H9 (cell line): ENCODE measurements around the gene CRISP3. TPM values are rescaled to one million over a fixed set of nuclear protein-coding genes. Genes with fewer than 3 reads are reported as not detected.

Source experiments
- DNase-seq: peaks from one replicate; pipeline ENCODE4 v3.0.0-alpha.2; 2017
- H2AFZ ChIP-seq: one replicate; pipeline ENCODE4 v1.6.1; 2013; ENCODE audit warnings: mild to moderate bottlenecking, low read length, control low read depth, moderate library complexity
- H2AK5ac ChIP-seq: 2 replicates; pipeline ENCODE4 v1.6.1; 2013; ENCODE audit warnings: low read length, control low read depth, mixed read lengths; ENCODE audit not compliant: insufficient read length
- H2BK120ac ChIP-seq: one replicate; pipeline ENCODE4 v1.6.1; 2013; ENCODE audit warnings: low read depth, mild to moderate bottlenecking, low read length, control low read depth, inconsistent platforms; ENCODE audit not compliant: poor library complexity, severe bottlenecking
- H2BK12ac ChIP-seq: 2 replicates; pipeline ENCODE4 v1.6.1; 2013; ENCODE audit warnings: low read length, control low read depth, mixed read lengths, low read depth; ENCODE audit not compliant: insufficient read length
- H2BK15ac ChIP-seq: 2 replicates; pipeline ENCODE4 v1.6.1; 2013; ENCODE audit warnings: low read depth, low read length, control low read depth
- H2BK20ac ChIP-seq: one replicate; pipeline ENCODE4 v1.6.1; 2013; ENCODE audit warnings: low read depth, mild to moderate bottlenecking, low read length, control low read depth, inconsistent platforms; ENCODE audit not compliant: poor library complexity, severe bottlenecking
- H2BK5ac ChIP-seq: 2 replicates; pipeline ENCODE4 v1.6.1; 2013; ENCODE audit warnings: low read length, control low read depth, mixed read lengths; ENCODE audit not compliant: insufficient read length
- H3K14ac ChIP-seq: 2 replicates; pipeline ENCODE4 v1.6.1; 2013; ENCODE audit warnings: low read length, control low read depth; ENCODE audit not compliant: insufficient read depth
- H3K18ac ChIP-seq: 2 replicates; pipeline ENCODE4 v1.6.1; 2013; ENCODE audit warnings: low read depth, mild to moderate bottlenecking, mixed read lengths, low read length, control low read depth; ENCODE audit not compliant: insufficient read length
- H3K23ac ChIP-seq: 2 replicates; pipeline ENCODE4 v1.6.1; 2013; ENCODE audit warnings: low read length, control low read depth, mixed read lengths, low read depth; ENCODE audit not compliant: insufficient read length
- H3K23me2 ChIP-seq: 2 replicates; pipeline ENCODE4 v1.6.1; 2013; ENCODE audit warnings: low read depth, mild to moderate bottlenecking, mixed read lengths, low read length, control low read depth; ENCODE audit not compliant: insufficient read length, poor library complexity, severe bottlenecking
- H3K27ac ChIP-seq: 2 replicates; pipeline ENCODE4 v1.5.1; 2013; ENCODE audit warnings: low read length, control low read depth, mixed read lengths, low read depth; ENCODE audit not compliant: insufficient read length
- H3K27me3 ChIP-seq: 2 replicates; pipeline ENCODE4 v1.6.1; 2013; ENCODE audit warnings: low read length, control low read depth, inconsistent platforms; ENCODE audit not compliant: insufficient read depth
- H3K4ac ChIP-seq: 2 replicates; pipeline ENCODE4 v1.6.1; 2013; ENCODE audit warnings: low read depth, mild to moderate bottlenecking, control low read depth, inconsistent platforms, low read length, moderate library complexity
- H3K4me1 ChIP-seq: 2 replicates; pipeline ENCODE4 v1.6.1; 2013; ENCODE audit warnings: low read length, control low read depth, inconsistent platforms; ENCODE audit not compliant: insufficient read depth
- H3K4me2 ChIP-seq: 2 replicates; pipeline ENCODE4 v1.6.1; 2013; ENCODE audit warnings: low read length, control low read depth, mixed read lengths; ENCODE audit not compliant: insufficient read length, insufficient read depth
- H3K56ac ChIP-seq: 2 replicates; pipeline ENCODE4 v1.6.1; 2013; ENCODE audit warnings: low read depth, mild to moderate bottlenecking, mixed read lengths, low read length, control low read depth; ENCODE audit not compliant: insufficient read length
- H3K79me1 ChIP-seq: 2 replicates; pipeline ENCODE4 v1.6.1; 2013; ENCODE audit warnings: low read depth, mild to moderate bottlenecking, moderate library complexity, low read length, control low read depth, inconsistent platforms; ENCODE audit not compliant: insufficient read depth, poor library complexity, severe bottlenecking
- H3K79me2 ChIP-seq: 2 replicates; pipeline ENCODE4 v1.6.1; 2013; ENCODE audit warnings: low read length, control low read depth, inconsistent platforms; ENCODE audit not compliant: insufficient read depth
- H3K9ac ChIP-seq: 2 replicates; pipeline ENCODE4 v1.6.1; 2013; ENCODE audit warnings: low read length, control low read depth, mixed read lengths; ENCODE audit not compliant: insufficient read length; ENCODE audit errors: extremely low read depth
- H3K9me3 ChIP-seq: one replicate; pipeline ENCODE4 v1.6.1; 2013; ENCODE audit warnings: low read depth, low read length, inconsistent platforms; ENCODE audit not compliant: control insufficient read depth
- H3T11ph ChIP-seq: one replicate; pipeline ENCODE4 v1.6.1; 2013; ENCODE audit warnings: mild to moderate bottlenecking, low read length, control low read depth, inconsistent platforms
- H4K20me1 ChIP-seq: one replicate; pipeline ENCODE4 v1.6.1; 2013; ENCODE audit not compliant: control insufficient read depth, insufficient read length, insufficient read depth
- H4K5ac ChIP-seq: 2 replicates; pipeline ENCODE4 v1.6.1; 2013; ENCODE audit warnings: low read depth, mild to moderate bottlenecking, mixed read lengths, low read length, control low read depth; ENCODE audit not compliant: insufficient read length
- H4K8ac ChIP-seq: replicated peaks from 2 replicates; pipeline ENCODE4 v1.6.1; 2013; ENCODE audit warnings: low read length, control low read depth, mixed read lengths, low read depth; ENCODE audit not compliant: insufficient read length
- H4K91ac ChIP-seq: 2 replicates; pipeline ENCODE4 v1.6.1; 2013; ENCODE audit warnings: low read depth, mild to moderate bottlenecking, moderate library complexity, mixed read lengths, low read length, control low read depth; ENCODE audit not compliant: insufficient read length
- H3K27ac Mint-ChIP-seq, 3 experiments: 2 replicates in 2 of 3; 3 replicates in 1 of 3; pipeline ENCODE4 v1.8.0; 2020 to 2021; ENCODE audit warnings: mixed read lengths in 3 of 3, mild to moderate bottlenecking in 1 of 3, moderate library complexity in 1 of 3
- H3K27me3 Mint-ChIP-seq: 2 replicates; pipeline ENCODE4 v1.8.0; 2021; ENCODE audit warnings: low read depth, mild to moderate bottlenecking, moderate library complexity, mixed read lengths
- H3K36me3 Mint-ChIP-seq, 3 experiments: 2 replicates in 2 of 3; 3 replicates in 1 of 3; pipeline ENCODE4 v1.8.0; 2020 to 2021; ENCODE audit warnings: low read depth in 3 of 3, mixed read lengths in 3 of 3; ENCODE audit not compliant: insufficient read depth in 1 of 3
- H3K4me1 Mint-ChIP-seq, 2 experiments: 2 replicates each; pipeline ENCODE4 v1.8.0; 2020; ENCODE audit warnings: mixed read lengths in 2 of 2
- H3K4me3 Mint-ChIP-seq, 2 experiments: 2 replicates in 1 of 2; 3 replicates in 1 of 2; pipeline ENCODE4 v1.8.0; 2020 to 2021; ENCODE audit warnings: mild to moderate bottlenecking in 2 of 2, mixed read lengths in 2 of 2, moderate library complexity in 1 of 2
- H3K9me3 Mint-ChIP-seq, 2 experiments: 2 replicates in 1 of 2; 3 replicates in 1 of 2; pipeline ENCODE4 v1.8.0; 2020; ENCODE audit warnings: mild to moderate bottlenecking in 2 of 2, mixed read lengths in 2 of 2, moderate library complexity in 1 of 2
- WGBS: extraction: QIAGEN DNeasy Blood & Tissue Kit; methylation state at CpG from one replicate; pipeline ENCODE4 v1.1.7; 2013; ENCODE audit warnings: missing lambda C conversion rate, low lambda C conversion rate, mixed read lengths; ENCODE audit not compliant: insufficient read length; ENCODE audit errors: extremely low coverage; 5-methylcytosine and 5-hydroxymethylcytosine counted together
- total RNA-seq: library from RNA; stranded (reverse); gene quantifications from 2 replicates; pipeline ENCODE4 v1.2.1, GENCODE V29; 2021
- TF ChIP-seq, protein P1 (sequence below): fragments of 200-600 bp; sonication (generic); conservative IDR thresholded peaks from 3 replicates; pipeline ENCODE4 v1.8.0; 2021; ENCODE audit warnings: antibody characterized with exemption, mild to moderate bottlenecking

Gene CRISP3
- total RNA-seq, 1 experiment from 2014 or later = not detected

- Histone ChIP-seq H4K5ac (no peak overlapping the region), H3K9me3 (no peaks in the 10 kb centered on the region), H3K79me1 (no peaks in the 10 kb centered on the region), H3K4ac (no peak overlapping the region), H3K56ac (no peak overlapping the region), H3K14ac (no peak overlapping the region), H3K79me2 (no peaks in the 10 kb centered on the region), H2BK20ac (no peak overlapping the region), H2AFZ (no peak overlapping the region), H2BK12ac (no peak overlapping the region), H3K4me2 (no peak overlapping the region), H3T11ph (no peak overlapping the region), H4K8ac (no peak overlapping the region), H4K91ac (no peak overlapping the region), H2BK15ac (no peak overlapping the region), H3K23ac (no peak overlapping the region), H3K9ac (no peak overlapping the region), H3K4me1 (no peaks in the 10 kb centered on the region), H2BK120ac (no peak overlapping the region), H2BK5ac (no peak overlapping the region), H3K27ac (no peak overlapping the region), H2AK5ac (no peak overlapping the region), H3K27me3 (no peaks in the 10 kb centered on the region), H3K23me2 (no peaks in the 10 kb centered on the region), H3K18ac (no peak overlapping the region), H4K20me1 (no peaks in the 10 kb centered on the region)
- no peak for DNase-seq
- H3K27me3 Mint-ChIP-seq = no peaks in the 10 kb centered on the region
- no peaks in the 10 kb centered on the region for H3K9me3 Mint-ChIP-seq
- no CpG with 5 or more reads among the region's 2 CpGs for WGBS
- H3K36me3 Mint-ChIP-seq = no peaks in the 10 kb centered on the region
- TF ChIP-seq, protein P1, sequence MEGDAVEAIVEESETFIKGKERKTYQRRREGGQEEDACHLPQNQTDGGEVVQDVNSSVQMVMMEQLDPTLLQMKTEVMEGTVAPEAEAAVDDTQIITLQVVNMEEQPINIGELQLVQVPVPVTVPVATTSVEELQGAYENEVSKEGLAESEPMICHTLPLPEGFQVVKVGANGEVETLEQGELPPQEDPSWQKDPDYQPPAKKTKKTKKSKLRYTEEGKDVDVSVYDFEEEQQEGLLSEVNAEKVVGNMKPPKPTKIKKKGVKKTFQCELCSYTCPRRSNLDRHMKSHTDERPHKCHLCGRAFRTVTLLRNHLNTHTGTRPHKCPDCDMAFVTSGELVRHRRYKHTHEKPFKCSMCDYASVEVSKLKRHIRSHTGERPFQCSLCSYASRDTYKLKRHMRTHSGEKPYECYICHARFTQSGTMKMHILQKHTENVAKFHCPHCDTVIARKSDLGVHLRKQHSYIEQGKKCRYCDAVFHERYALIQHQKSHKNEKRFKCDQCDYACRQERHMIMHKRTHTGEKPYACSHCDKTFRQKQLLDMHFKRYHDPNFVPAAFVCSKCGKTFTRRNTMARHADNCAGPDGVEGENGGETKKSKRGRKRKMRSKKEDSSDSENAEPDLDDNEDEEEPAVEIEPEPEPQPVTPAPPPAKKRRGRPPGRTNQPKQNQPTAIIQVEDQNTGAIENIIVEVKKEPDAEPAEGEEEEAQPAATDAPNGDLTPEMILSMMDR = no peak
- no peak overlapping the region for H3K4me3 Mint-ChIP-seq
- H3K27ac Mint-ChIP-seq = no peak overlapping the region
- H3K4me1 Mint-ChIP-seq = no peaks in the 10 kb centered on the region
Measured at GRCh38 chr6:49733680-49734079, 10.5 kb downstream of the CRISP3 start.
